MM.1S (cell line): Measurements from ENCODE around the gene TMEM44.

ENCODE experiments used
- DNase-seq: peaks from one replicate; pipeline ENCODE4 v3.0.0-alpha.2; 2015
- H2AFZ ChIP-seq: fragments of 300-600 bp; sonication (generic); 2 replicates; pipeline ENCODE4 v1.6.0; 2016; ENCODE audit warnings: antibody characterized with exemption, low read length
- H3F3A ChIP-seq: fragments of 300-600 bp; sonication (generic); 2 replicates; pipeline ENCODE4 v1.6.1; 2016; ENCODE audit warnings: mild to moderate bottlenecking, antibody characterized with exemption, low read length, moderate library complexity, mixed read lengths; ENCODE audit not compliant: insufficient read depth
- H3K27ac ChIP-seq: fragments of 300-600 bp; sonication (generic); 2 replicates; pipeline ENCODE4 v1.5.1; 2016; ENCODE audit warnings: mild to moderate bottlenecking, low read length
- H3K27me3 ChIP-seq: fragments of 300-600 bp; sonication (generic); replicated peaks from 2 replicates; pipeline ENCODE4 v1.6.0; 2016; ENCODE audit warnings: low read length; ENCODE audit not compliant: insufficient read depth
- H3K36me3 ChIP-seq: fragments of 300-600 bp; sonication (generic); replicated peaks from 2 replicates; pipeline ENCODE4 v1.6.1; 2016; ENCODE audit warnings: mild to moderate bottlenecking, low read length, mixed read lengths; ENCODE audit not compliant: insufficient read depth
- H3K4me1 ChIP-seq: fragments of 300-600 bp; sonication (generic); 2 replicates; pipeline ENCODE4 v1.6.1; 2016; ENCODE audit warnings: low read length, mixed read lengths
- H3K4me2 ChIP-seq: fragments of 300-600 bp; sonication (generic); 2 replicates; pipeline ENCODE4 v1.6.0; 2016; ENCODE audit warnings: low read depth, low read length
- H3K4me3 ChIP-seq: fragments of 300-600 bp; sonication (generic); 2 replicates; pipeline ENCODE4 v1.5.1; 2016; ENCODE audit warnings: low read length, mixed read lengths
- H3K79me2 ChIP-seq: fragments of 300-600 bp; sonication (generic); 2 replicates; pipeline ENCODE4 v1.6.1; 2016; ENCODE audit warnings: mixed run types, low read length, mixed read lengths
- H3K9ac ChIP-seq: fragments of 300-600 bp; sonication (generic); 2 replicates; pipeline ENCODE4 v1.6.1; 2016; ENCODE audit warnings: low read length, mixed read lengths
- H3K9me2 ChIP-seq: fragments of 300-600 bp; sonication (generic); replicated peaks from 2 replicates; pipeline ENCODE4 v1.6.1; 2016; ENCODE audit warnings: mild to moderate bottlenecking, low read length, mixed read lengths; ENCODE audit not compliant: insufficient read depth
- H3K9me3 ChIP-seq: fragments of 300-600 bp; sonication (generic); replicated peaks from 2 replicates; pipeline ENCODE4 v1.6.1; 2016; ENCODE audit warnings: mild to moderate bottlenecking, low read length, mixed read lengths; ENCODE audit not compliant: insufficient read depth
- H4K20me1 ChIP-seq: fragments of 300-600 bp; sonication (generic); 2 replicates; pipeline ENCODE4 v1.6.1; 2016; ENCODE audit warnings: mild to moderate bottlenecking, low read length, moderate library complexity, mixed read lengths; ENCODE audit not compliant: insufficient read depth
- EZH2 ChIP-seq: fragments of 300-600 bp; sonication (generic); optimal IDR thresholded peaks from 2 replicates; pipeline ENCODE3; 2017; ENCODE audit warnings: low read depth, mild to moderate bottlenecking, antibody characterized with exemption, low read length, mixed read lengths
- EZH2phosphoT487 ChIP-seq: fragments of 300-600 bp; sonication (generic); IDR thresholded peaks from 2 replicates; pipeline ENCODE4 v1.6.1; 2018; ENCODE audit warnings: antibody characterized with exemption, low read length
- TF ChIP-seq, protein P1 (sequence below): fragments of 300-600 bp; sonication (generic); IDR thresholded peaks from 2 replicates; pipeline ENCODE4 v1.5.1; 2016; ENCODE audit warnings: antibody characterized with exemption, low read length, mixed read lengths

Gene TMEM44

DNA sequence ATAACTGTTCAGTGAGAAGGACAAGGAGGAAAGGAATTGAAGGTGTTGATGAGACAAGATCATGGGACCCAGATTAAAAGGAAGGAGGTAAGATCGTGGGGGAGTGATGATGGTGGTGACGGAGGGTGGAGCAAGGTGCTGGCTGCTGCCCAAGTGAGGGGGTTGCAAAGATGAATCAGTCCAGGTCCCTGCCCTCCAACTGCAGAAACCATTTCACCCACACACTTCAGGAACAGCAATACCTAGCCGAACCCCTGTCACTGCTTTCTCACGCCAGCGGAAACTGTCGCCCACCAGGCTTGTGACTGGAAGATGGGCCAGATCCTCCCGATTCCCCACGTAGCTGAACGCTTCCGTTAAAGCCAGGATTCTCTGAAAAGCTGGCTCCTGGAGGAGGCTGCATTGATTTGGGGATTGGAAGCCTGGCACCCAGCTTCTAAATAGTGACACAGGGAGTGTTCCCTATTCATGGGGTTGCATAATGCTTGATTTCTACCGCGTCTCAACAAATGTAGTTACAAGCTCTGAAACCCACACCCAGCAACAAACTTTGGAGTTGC is 41.9 kb upstream of the TMEM44 start:
- H3K4me1 ChIP-seq: peaks cover 14% of the 10 kb centered on the region
- H2AFZ ChIP-seq: no peak overlapping the region
- TF ChIP-seq, protein P1, sequence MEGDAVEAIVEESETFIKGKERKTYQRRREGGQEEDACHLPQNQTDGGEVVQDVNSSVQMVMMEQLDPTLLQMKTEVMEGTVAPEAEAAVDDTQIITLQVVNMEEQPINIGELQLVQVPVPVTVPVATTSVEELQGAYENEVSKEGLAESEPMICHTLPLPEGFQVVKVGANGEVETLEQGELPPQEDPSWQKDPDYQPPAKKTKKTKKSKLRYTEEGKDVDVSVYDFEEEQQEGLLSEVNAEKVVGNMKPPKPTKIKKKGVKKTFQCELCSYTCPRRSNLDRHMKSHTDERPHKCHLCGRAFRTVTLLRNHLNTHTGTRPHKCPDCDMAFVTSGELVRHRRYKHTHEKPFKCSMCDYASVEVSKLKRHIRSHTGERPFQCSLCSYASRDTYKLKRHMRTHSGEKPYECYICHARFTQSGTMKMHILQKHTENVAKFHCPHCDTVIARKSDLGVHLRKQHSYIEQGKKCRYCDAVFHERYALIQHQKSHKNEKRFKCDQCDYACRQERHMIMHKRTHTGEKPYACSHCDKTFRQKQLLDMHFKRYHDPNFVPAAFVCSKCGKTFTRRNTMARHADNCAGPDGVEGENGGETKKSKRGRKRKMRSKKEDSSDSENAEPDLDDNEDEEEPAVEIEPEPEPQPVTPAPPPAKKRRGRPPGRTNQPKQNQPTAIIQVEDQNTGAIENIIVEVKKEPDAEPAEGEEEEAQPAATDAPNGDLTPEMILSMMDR: no peak
- no peak for TF ChIP-seq EZH2
- no peak for TF ChIP-seq EZH2phosphoT487
- no peaks in the 10 kb centered on the region for H3F3A ChIP-seq
- H3K4me2 ChIP-seq: no peak overlapping the region
- H3K27ac ChIP-seq: no peak overlapping the region
- H3K9me3 ChIP-seq: no peaks in the 10 kb centered on the region
- peaks cover 19% of the 10 kb centered on the region for H3K79me2 ChIP-seq
- H4K20me1 ChIP-seq: no peaks in the 10 kb centered on the region
- H3K27me3 ChIP-seq: no peaks in the 10 kb centered on the region; the same call in 1 of the 2 replicates
- H3K9ac ChIP-seq: no peak overlapping the region
- no peaks in the 10 kb centered on the region for H3K9me2 ChIP-seq
- H3K4me3 ChIP-seq: no peak overlapping the region
- no peak for DNase-seq
- no peaks in the 10 kb centered on the region for H3K36me3 ChIP-seq

DNA sequence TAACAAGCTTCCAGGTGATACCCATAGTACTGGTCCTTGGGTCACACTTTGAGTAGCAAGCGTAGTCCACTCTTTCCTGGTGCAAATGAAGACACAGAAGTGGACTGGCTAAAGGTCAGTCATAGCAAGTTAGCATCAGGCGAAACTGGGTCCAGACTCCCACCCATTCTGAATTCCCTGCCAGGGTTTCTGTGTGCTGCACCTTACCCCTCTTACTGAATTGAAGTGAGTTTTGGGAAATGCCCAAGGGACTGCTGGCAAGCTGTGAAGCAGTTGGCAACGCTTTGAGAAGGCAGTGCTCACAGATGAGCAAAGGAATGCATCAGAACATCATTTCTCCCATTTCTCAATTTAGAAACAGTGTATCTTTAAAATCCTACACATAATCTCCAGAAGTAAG is 40.5 kb upstream of the TMEM44 start:
- no peaks in the 10 kb centered on the region for H3K9me2 ChIP-seq
- H3K27ac ChIP-seq: no peak overlapping the region
- no peaks in the 10 kb centered on the region; the same call in 1 of the 2 replicates for H3K27me3 ChIP-seq
- peaks cover 33% of the 10 kb centered on the region for H3K79me2 ChIP-seq
- no peak overlapping the region for H3K4me2 ChIP-seq
- no peak overlapping the region for H3K9ac ChIP-seq
- H3K4me3 ChIP-seq: no peak overlapping the region
- H3K4me1 ChIP-seq: peaks cover 14% of the 10 kb centered on the region
- DNase-seq: no peak
- H2AFZ ChIP-seq: no peak overlapping the region
- no peaks in the 10 kb centered on the region for H3F3A ChIP-seq
- no peak for TF ChIP-seq EZH2
- TF ChIP-seq, protein P1: no peak
- TF ChIP-seq EZH2phosphoT487: no peak
- no peaks in the 10 kb centered on the region for H4K20me1 ChIP-seq
- H3K36me3 ChIP-seq: peaks cover under 1% of the 10 kb centered on the region; the same call in 1 of the 2 replicates
- H3K9me3 ChIP-seq: no peaks in the 10 kb centered on the region

GRCh38 chr3:194672876-194673275 is 39.7 kb upstream of the TMEM44 start:
- H3K79me2 ChIP-seq: peaks cover 42% of the 10 kb centered on the region
- no peaks in the 10 kb centered on the region for H3K9me2 ChIP-seq
- peaks cover 14% of the 10 kb centered on the region for H3K4me1 ChIP-seq
- peak overlapping the region; percentile 61; the same call in 1 of the 2 replicates for H3K27ac ChIP-seq
- peaks cover 6% of the 10 kb centered on the region; the same call in 1 of the 2 replicates for H3K36me3 ChIP-seq
- peak overlapping the region; percentile 65 for H2AFZ ChIP-seq
- H3K27me3 ChIP-seq: no peaks in the 10 kb centered on the region; the same call in 1 of the 2 replicates
- H4K20me1 ChIP-seq: no peaks in the 10 kb centered on the region
- H3K9ac ChIP-seq: peak overlapping the region; percentile 80; the same call in 1 of the 2 replicates
- DNase-seq: no peak
- H3K4me3 ChIP-seq: peak overlapping the region; percentile 93
- no peaks in the 10 kb centered on the region for H3K9me3 ChIP-seq
- TF ChIP-seq, protein P1: no peak
- no peak for TF ChIP-seq EZH2
- no peak for TF ChIP-seq EZH2phosphoT487
- H3F3A ChIP-seq: no peaks in the 10 kb centered on the region
- peak overlapping the region; percentile 81 for H3K4me2 ChIP-seq
